Peyer's patch (tissue), 4 donors: ENCODE data around the gene MLXIP.
A peak's percentile ranks its signal among the peaks of the same experiment; 100 is the strongest.

Source experiments
- CTCF ChIP-seq, 6 experiments: fragments of 450-650 bp in 4 of 6; fragments of 200-600 bp in 2 of 6; sonication (generic) in 1 of 6; IDR thresholded peaks; one replicate each; pipeline ENCODE4 v1.5.1; 2017 to 2019; ENCODE audit warnings: antibody characterized with exemption in 6 of 6, mild to moderate bottlenecking in 3 of 6, moderate library complexity in 1 of 6
- POLR2A ChIP-seq, 2 donors: fragments of 450-650 bp; IDR thresholded peaks; one replicate each; pipeline ENCODE4 v1.5.1; 2017; ENCODE audit warnings: antibody characterized with exemption in 2 of 2, mild to moderate bottlenecking in 2 of 2, moderate library complexity in 2 of 2

DNA sequence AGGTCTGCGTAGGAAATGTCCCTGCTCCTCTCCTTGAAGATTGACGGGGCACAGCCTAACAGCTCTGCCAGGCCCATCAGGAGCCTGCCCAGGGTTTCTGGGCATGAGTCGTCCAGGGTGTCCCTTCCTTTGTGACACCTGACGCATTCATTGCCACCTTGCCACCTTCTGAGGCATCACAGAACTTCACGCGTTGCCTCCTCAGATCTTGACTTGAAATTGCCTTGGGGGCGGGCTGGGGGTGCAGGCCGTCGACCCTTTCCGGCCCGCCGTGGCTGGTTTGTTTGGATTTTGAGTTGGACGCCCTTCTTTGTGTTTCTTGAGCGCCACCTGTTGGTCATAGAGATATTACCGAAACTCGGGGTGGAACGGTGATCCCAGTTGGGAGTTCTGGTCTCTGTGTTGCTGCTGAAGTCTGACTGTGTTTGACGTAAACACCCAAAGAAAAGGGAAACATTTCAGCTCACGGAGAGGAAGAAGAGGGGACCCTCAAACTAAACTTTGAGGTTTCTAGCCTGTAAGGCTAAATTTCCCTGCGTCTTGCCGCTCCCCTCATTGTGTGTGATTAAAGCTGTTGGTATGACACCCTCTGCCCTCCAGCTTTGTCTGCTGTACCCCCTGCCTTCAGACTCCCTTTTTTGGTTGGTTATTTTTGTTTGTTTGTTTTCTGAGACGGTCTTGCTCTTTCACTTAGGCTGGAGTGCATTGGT, 44.6 kb downstream of the MLXIP start:
- TF ChIP-seq CTCF (IDR thresholded peaks at IDR 0.05) (peak; percentile 62 to 86 (median 76)), POLR2A (IDR thresholded peaks at IDR 0.05) (no peak)
